SKM-1 treated with dmso at 0.1 percent for 144 hours (cell line): Measurements from ENCODE around the gene TPSD1.
"Not testable (repeated sequence)": the region's sequence is repeated elsewhere in the genome, so short reads cannot be mapped to it uniquely, and the experiment has no call there.

Experiments
- DNase-seq: peaks from one replicate; lab custom pipeline; 2025; ENCODE audit not compliant: unreplicated experiment; lab: John Stamatoyannopoulos, UW

The TPSD1 gene

GRCh38 chr16:1262210-1262845, 6.5 kb downstream of the TPSD1 start:
- DNase-seq = no peak

GRCh38 chr16:1262846-1263221, 7.0 kb downstream of the TPSD1 start:
- no peak for DNase-seq

- DNase-seq = no peak
These were observed 7.9 kb downstream of the TPSD1 start for GRCh38 chr16:1263591-1264344.

GRCh38 chr16:1264345-1265089, 8.6 kb downstream of the TPSD1 start:
- no peak for DNase-seq

GRCh38 chr16:1265090-1265630, 9.3 kb downstream of the TPSD1 start:
- DNase-seq = no peak

GRCh38 chr16:1265826-1266225, 10.0 kb downstream of the TPSD1 start:
- no peak for DNase-seq

GRCh38 chr16:1269418-1269817, 13.5 kb downstream of the TPSD1 start:
- not testable (repeated sequence) for DNase-seq

- no peak for DNase-seq
These were observed 15.5 kb downstream of the TPSD1 start for GRCh38 chr16:1271380-1271723.

- not testable (repeated sequence) for DNase-seq
These were observed 16.0 kb downstream of the TPSD1 start for GRCh38 chr16:1271724-1272413.

GRCh38 chr16:1272453-1273198, 16.8 kb downstream of the TPSD1 start:
- no peak for DNase-seq

GRCh38 chr16:1273816-1274215, 17.9 kb downstream of the TPSD1 start:
- no peak for DNase-seq

GRCh38 chr16:1274767-1275166, 18.9 kb downstream of the TPSD1 start:
- no peak for DNase-seq

- no peak for DNase-seq
These were observed 20.1 kb downstream of the TPSD1 start for GRCh38 chr16:1275791-1276579.

- DNase-seq = no peak
These were observed 20.7 kb downstream of the TPSD1 start for GRCh38 chr16:1276580-1276878.

- no peak for DNase-seq
These were observed 21.3 kb downstream of the TPSD1 start for GRCh38 chr16:1277151-1277598.

- no peak for DNase-seq
These were observed 21.9 kb downstream of the TPSD1 start for GRCh38 chr16:1277617-1278282.

GRCh38 chr16:1278477-1278876, 22.6 kb downstream of the TPSD1 start:
- no peak for DNase-seq

- DNase-seq = no peak
These were observed 23.4 kb downstream of the TPSD1 start for GRCh38 chr16:1279081-1279944.
